ENCODE results near the gene SORCS2. TPM values are rescaled to one million over a fixed set of nuclear protein-coding genes. Genes with fewer than 3 reads are reported as not detected.

Gene SORCS2
- total and polyA plus RNA-seq, 4 donors: 2.2 to 7.7 (median 2.5) TPM

DNA sequence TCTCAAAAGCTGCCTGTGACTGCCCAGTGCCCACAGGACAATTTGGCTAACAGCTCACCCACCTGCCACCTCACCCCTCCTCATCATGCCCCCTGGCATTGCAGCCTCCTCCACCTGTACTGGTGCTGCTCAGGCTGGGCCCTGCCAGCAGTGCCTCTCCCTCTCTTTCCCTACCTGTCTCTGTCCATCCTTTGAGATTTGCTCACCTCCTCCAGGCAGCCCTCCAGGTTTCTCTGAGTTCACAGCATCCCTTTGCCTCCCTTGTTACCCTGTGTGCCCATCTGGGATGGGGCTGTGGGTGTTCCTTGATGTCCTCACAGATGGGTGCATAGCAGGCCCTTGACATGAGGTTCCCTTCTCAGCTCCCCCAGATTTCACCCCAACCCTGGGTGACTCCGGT is 522.4 kb downstream of the SORCS2 start:
- Histone ChIP-seq H3K27ac (ENCODE audit: low read depth in 1 of 2, low read length in 1 of 2) (no peak overlapping the region), H3K36me3 (ENCODE audit: control insufficient read depth in 4 of 4, insufficient read depth in 4 of 4, low read length in 4 of 4) (no peaks in the 10 kb centered on the region), H3K27me3 (ENCODE audit: control insufficient read depth in 3 of 3, insufficient read depth in 3 of 3, low read length in 2 of 3) (peaks cover 0 to 18% (median 5%) of the 10 kb centered on the region in 3 donors), H3K9ac (ENCODE audit: insufficient read depth in 1 of 2, low read length in 2 of 2) (no peak overlapping the region), H3K9me3 (ENCODE audit: control insufficient read depth in 4 of 4, insufficient read depth in 3 of 4, low read length in 3 of 4) (peaks cover 0 to 10% (median 0%) of the 10 kb centered on the region in 4 donors), H3K4me1 (ENCODE audit: control insufficient read depth in 5 of 5, insufficient read depth in 5 of 5, low read length in 5 of 5) (no peaks in the 10 kb centered on the region), H3K4me3 (no peak overlapping the region)
- ATAC-seq (ENCODE audit: insufficient read depth, low FRiP score): no peak
- DNase-seq: no peak
- TF ChIP-seq, protein P1, sequence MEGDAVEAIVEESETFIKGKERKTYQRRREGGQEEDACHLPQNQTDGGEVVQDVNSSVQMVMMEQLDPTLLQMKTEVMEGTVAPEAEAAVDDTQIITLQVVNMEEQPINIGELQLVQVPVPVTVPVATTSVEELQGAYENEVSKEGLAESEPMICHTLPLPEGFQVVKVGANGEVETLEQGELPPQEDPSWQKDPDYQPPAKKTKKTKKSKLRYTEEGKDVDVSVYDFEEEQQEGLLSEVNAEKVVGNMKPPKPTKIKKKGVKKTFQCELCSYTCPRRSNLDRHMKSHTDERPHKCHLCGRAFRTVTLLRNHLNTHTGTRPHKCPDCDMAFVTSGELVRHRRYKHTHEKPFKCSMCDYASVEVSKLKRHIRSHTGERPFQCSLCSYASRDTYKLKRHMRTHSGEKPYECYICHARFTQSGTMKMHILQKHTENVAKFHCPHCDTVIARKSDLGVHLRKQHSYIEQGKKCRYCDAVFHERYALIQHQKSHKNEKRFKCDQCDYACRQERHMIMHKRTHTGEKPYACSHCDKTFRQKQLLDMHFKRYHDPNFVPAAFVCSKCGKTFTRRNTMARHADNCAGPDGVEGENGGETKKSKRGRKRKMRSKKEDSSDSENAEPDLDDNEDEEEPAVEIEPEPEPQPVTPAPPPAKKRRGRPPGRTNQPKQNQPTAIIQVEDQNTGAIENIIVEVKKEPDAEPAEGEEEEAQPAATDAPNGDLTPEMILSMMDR (IDR thresholded peaks at IDR 0.05; ENCODE audit: control extremely low read depth, extremely low read depth): no peak
- 91 to 97% methylated on average over 1 of the region's 1 CpG for WGBS, 2 donors

- Histone ChIP-seq H3K4me1 (ENCODE audit: control insufficient read depth in 5 of 5, insufficient read depth in 5 of 5, low read length in 5 of 5) (no peaks in the 10 kb centered on the region), H3K27me3 (ENCODE audit: control insufficient read depth in 3 of 3, insufficient read depth in 3 of 3, low read length in 2 of 3) (peaks cover 0 to 25% (median 5%) of the 10 kb centered on the region in 3 donors), H3K36me3 (ENCODE audit: control insufficient read depth in 4 of 4, insufficient read depth in 4 of 4, low read length in 4 of 4) (no peaks in the 10 kb centered on the region), H3K4me3 (no peak overlapping the region), H3K27ac (ENCODE audit: low read depth in 1 of 2, low read length in 1 of 2) (no peak overlapping the region), H3K9ac (ENCODE audit: insufficient read depth in 1 of 2, low read length in 2 of 2) (no peak overlapping the region), H3K9me3 (ENCODE audit: control insufficient read depth in 4 of 4, insufficient read depth in 3 of 4, low read length in 3 of 4) (peaks cover 0 to 10% (median 0%) of the 10 kb centered on the region in 4 donors)
- no peak for DNase-seq
- TF ChIP-seq, protein P1 (IDR thresholded peaks at IDR 0.05; ENCODE audit: control extremely low read depth, extremely low read depth): no peak
- 84 to 91% methylated on average over 11 of the region's 11 CpGs for WGBS, 2 donors
- ATAC-seq (ENCODE audit: insufficient read depth, low FRiP score): no peak
Measured at GRCh38 chr4:7715271-7716009, 523.1 kb downstream of the SORCS2 start.

GRCh38 chr4:7716010-7716721 is 523.8 kb downstream of the SORCS2 start:
- H3K9ac ChIP-seq (ENCODE audit: insufficient read depth in 1 of 2, low read length in 2 of 2): no peak overlapping the region
- no peak overlapping the region for H3K4me3 ChIP-seq
- 64 to 69% methylated on average over 6 of the region's 6 CpGs for WGBS, 2 donors
- H3K27me3 ChIP-seq (ENCODE audit: control insufficient read depth in 3 of 3, insufficient read depth in 3 of 3, low read length in 2 of 3): peaks cover 0 to 28% (median 5%) of the 10 kb centered on the region in 3 donors
- TF ChIP-seq, protein P1 (IDR thresholded peaks at IDR 0.05; ENCODE audit: control extremely low read depth, extremely low read depth): no peak
- no peak overlapping the region for H3K27ac ChIP-seq (ENCODE audit: low read depth in 1 of 2, low read length in 1 of 2)
- peaks cover 0 to 10% (median 0%) of the 10 kb centered on the region in 4 donors for H3K9me3 ChIP-seq (ENCODE audit: control insufficient read depth in 4 of 4, insufficient read depth in 3 of 4, low read length in 3 of 4)
- DNase-seq (no peak), ATAC-seq (ENCODE audit: insufficient read depth, low FRiP score) (no peak)
- no peaks in the 10 kb centered on the region for H3K4me1 ChIP-seq (ENCODE audit: control insufficient read depth in 5 of 5, insufficient read depth in 5 of 5, low read length in 5 of 5)
- H3K36me3 ChIP-seq (ENCODE audit: control insufficient read depth in 4 of 4, insufficient read depth in 4 of 4, low read length in 4 of 4): no peaks in the 10 kb centered on the region
